HG02588 (cell line): ENCODE results near the gene PIKFYVE.
"Not testable (repeated sequence)": the region's sequence is repeated elsewhere in the genome, so short reads cannot be mapped to it uniquely, and the experiment has no call there.

Experiments
- ATAC-seq: cut with Tn5 transposase; IDR thresholded peaks from one replicate; pipeline ENCODE4 v1.9.1; 2021; ENCODE audit warnings: mild to moderate bottlenecking, moderate library complexity; ENCODE audit not compliant: unreplicated experiment

PIKFYVE gene

DNA sequence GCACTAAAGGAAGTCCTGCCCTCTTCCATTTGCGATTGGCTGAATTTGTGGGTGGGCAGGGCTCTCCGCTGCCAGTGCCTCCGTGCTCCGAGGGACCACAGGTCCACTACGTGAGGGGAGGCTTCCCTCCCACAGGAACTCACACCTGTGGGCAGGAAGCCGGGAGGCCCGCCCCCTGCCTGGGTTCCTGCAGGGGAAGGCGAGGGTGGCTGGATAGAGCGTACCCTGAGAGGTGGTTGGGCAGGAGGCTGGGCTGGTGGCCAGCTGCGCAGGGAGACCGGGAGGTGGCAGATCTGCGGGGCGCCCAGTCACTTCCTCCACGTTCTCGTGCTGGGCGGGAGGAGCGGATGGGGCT lies 93.6 kb downstream of the PIKFYVE start:
- no peak for ATAC-seq

DNA sequence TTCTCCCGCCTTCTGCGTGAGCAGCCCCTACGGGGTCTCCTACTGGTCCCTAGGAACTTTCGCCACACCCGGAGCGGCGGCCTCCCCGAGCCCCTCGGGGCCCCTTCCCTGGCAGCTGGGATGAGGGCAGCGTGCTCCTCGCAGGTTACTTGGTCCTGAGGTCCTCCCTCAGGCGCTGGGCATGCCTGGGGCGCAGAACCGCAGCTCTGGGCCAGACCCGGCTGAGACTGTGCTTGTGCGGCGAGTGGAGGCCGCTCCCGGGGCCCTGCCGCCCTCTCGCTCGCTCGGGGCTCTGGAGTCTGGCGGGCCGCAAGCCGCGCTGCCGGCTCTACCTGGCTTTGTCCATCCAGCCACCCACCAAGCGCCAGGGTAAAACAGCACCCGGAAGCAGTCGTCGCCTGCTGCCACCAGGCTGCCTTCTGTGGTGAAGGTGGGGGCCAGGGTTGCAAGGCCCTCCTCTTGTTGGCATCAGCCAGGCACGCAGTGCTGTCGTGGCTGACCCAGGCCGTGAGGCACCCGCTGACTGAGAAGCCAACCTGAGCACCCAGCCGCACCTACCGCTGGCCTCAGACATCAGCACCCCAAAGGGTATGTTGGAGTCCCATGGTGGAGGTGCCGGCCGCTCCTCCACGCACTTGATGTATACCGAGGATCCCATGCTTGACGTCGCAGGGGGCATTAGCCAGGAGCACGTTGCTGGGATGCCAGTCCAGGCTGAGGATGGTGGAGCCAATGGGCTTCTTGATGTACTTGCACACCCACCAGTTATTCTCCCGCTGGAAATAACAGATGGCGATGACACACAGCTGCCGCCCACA lies 94.4 kb downstream of the PIKFYVE start:
- ATAC-seq, result no peak

DNA sequence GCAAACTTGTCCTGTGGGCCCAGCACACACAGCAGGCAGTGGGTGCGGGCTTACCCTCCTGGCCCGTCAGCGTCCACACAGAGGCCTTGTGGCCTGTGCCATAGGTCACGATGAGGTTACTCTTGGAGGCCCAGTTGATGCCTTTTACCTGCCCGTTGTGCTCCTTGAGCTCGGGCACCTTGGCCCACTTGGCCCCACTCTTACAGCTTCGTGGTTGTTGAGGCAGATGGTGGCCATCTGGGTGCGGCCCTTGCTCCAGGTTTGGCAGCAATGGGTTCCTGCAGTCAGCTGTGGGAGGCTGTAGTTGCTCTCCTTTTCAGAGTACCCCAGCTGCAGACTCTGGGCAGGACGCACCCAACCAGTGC lies 95.0 kb downstream of the PIKFYVE start:
- no peak for ATAC-seq

DNA sequence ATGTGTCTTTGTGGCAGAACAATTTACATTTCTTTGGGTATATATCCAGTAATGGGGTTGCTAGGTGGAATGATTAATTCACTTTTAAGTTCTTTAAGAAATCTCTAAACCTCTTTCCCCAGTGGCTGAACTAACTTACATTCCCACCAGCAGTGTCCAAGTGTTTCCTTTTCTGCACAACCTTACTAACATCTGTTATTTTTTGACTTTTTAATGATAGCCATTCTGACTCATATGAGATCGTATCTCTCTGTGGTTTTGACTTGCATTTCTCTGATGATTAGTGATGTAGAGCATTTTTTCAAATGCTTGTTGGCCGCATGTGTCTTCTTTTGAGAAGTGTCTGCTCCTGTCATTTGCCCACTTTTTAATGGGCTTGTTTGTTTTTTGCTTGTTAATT lies 97.4 kb downstream of the PIKFYVE start:
- no peak for ATAC-seq

DNA sequence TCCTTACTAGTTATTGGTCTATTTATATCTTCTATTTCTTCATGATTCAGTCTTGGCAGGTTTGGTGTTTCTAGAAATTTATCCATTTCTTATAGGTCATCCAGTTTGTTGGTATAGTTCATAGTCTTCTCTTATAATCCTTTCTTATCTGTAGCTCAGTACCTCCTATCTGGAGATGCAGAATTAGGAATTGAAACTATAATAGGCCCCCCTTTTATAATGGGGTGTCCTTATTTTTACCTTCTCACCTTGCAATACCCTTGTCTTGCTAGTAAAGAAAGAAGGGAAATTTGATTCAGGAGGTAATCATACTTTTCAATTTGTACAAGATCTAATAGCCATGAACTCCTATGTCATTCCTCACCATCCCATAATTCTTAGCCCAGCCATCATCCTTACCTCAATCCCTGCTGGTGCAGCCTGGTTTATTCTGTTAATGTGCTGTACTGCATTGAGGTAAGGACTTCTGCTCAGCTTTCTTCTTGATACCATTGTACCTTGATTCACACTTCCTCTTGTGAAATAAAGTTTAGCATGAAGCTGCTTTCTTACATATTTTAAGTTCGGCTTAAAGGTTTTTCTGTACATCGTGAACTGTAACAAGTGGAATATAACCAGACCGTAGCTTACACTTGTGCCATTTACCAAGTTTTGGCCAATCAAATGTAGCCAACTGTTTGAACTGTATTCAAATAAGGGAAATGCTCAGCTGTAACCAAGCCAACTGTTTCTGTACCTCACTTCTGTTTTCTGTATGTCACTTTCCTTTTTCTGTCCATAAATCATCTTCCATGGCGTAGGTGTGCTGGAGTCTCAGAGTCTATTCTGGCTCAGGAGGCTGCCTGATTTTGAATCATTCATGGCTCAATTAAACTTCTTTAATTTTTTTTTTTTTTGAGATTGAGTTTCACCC lies 100.4 kb downstream of the PIKFYVE start:
- peak; percentile 79 for ATAC-seq

DNA sequence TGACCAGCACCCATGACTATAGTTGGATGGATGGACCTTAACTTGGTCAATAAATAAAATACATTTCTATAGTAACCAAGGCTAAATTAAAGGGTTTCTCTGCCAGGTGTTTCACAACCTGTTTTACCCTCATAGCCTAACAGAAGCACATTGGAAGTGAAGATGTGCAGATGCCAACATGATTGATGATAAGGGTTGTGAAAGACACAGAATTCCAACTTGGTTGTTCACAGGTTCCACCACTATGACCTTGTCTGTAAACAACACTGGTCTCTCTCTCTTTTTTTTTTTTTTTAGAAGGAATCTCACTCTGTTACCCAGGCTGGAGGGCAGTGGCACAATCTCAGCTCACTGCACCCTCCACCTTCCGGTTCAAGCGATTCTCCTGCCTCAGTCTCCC lies 103.0 kb downstream of the PIKFYVE start:
- no peak for ATAC-seq

DNA sequence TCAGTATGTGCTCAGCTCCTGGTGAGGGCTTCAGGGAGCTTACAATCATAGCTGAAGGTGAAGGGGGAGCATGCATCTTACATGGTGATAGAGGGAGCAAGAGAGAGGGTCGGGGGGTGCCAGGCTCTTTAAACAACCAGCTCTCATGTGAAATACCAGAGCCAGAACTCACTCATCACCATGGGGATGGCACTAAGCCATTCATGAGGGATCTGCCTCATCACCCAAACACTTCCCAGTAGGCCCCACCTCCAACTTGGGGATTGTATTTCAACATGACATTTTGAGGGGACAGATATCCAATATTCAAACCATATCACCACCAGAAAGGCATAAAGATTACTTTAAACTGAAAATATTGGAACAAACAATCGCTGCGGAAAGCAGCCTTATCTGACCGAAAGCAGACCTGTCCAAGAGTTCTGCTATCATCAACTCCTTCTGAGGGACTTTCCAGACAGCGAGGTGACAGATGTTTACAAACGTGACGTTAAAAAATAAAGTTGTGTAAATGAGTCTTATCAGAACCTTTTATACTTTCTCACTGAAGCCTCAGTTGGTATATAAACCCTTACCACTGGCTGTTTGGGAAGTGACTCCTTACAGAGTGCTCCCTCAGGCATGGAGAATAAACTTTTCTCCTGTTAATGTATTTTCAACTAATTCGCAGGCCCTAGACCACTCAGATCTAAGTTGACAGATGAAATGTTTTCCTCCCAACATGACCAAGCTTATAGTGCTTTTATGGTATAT lies 105.0 kb downstream of the PIKFYVE start:
- ATAC-seq, result no peak

DNA sequence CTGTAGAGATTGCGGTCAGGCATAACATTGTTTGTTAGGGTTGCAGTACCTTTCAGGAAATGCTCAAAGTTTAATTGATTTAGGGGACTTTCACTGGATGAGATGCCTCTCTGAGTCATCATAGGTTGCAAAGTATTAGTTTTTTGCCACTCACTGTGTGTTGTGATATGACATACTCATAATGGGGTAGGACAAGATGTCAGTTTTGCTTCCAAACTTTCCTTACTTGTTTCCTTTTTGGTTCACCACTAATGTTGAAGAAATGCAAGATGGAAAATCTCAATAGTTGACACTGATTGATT lies 105.5 kb downstream of the PIKFYVE start:
- no peak for ATAC-seq

DNA sequence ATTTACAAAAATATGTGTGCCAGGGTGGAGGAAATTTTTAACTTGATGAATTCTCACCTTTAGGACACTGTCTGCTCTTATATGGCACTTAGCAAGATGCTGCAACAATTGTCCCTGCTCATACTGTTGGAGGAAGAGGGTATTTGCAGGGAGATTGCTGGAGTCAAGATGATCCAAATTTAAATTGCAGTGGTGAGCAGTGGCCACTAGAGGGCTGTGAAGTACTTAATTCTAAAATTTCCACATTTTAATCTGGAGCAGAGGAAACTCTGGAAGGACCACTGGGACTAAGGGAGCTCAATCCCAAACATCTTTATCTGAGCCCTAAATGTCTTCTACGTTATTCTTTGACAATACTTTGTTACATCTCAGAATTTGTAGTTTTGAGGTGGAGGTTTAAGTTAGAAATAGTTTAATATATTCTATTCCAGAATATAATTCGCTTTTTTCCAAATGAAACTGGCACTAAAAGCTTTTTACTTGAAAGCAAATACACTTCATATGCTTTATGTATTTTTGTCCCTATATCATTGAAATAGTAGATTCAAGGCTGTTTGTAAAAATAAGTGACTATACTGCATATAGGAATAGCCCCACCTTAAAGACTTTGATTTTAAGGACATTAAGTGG lies 107.5 kb downstream of the PIKFYVE start:
- no peak for ATAC-seq

DNA sequence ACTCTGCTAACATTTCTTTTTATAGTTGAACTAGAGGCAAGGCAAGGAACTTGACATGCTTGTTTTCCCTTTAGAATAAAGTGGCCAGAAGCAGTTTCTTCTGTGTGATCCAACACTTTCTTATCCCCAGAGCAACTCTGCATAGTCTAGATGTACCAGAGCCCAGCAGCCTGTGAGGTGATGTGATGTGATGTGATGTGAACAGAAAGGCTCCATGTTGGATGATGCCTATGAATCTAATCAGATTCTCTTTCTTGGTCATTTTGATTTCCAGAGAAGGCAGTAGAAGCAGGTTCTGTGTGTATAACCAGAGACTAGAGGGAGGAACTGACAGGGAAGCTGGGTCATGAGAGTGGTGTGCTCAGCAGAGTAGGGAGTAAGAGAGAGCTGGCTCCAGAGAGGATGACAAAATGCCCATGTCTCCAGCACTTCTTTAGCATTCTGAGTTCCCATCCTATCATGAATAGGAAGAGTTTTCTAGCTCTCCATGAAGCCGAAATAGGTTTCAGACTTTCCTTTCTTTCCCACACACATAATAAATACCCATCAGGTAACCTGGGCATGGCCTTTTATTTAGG lies 109.5 kb downstream of the PIKFYVE start:
- no peak for ATAC-seq

DNA sequence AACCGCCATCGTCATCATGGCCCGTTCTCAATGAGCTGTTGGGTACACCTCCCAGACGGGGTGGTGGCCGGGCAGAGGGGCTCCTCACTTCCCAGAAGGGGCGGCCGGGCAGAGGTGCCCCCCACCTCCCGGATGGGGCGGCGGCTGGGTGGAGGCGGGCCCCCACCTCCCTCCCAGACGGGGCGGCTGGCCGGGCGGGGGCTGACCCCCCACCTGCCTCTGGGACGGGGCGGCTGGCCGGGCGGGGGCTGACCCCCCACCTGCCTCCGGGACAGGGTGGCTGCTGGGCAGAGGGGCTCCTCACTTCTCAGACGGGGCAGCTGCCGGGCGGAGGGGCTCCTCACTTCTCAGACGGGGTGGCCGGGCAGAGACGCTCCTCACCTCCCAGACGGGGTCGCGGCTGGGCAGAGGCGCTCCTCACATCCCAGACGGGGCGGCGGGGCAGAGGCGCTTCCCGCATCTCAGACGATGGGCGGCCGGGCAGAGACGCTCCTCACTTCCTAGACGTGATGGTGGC lies 111.3 kb downstream of the PIKFYVE start:
- not testable (repeated sequence) for ATAC-seq

DNA sequence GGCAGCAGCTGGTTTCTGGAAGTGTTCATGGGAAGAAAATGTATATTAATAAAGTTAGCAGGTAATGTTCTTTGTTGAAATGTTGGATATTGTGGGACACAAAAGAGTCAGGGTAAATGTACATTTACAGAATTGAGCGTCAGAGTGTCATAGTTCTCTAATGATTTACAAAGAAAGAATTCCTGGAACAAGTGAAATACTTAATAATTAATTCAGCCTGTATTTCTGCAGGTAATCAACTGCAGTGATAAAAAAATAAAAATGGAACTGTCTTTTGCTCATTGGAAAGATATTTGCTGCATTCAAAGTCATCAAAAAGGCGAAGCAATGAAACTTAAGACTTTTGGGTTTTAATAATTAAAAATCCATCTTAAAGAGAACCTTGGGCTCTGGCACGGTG lies 113.1 kb downstream of the PIKFYVE start:
- ATAC-seq, result no peak

DNA sequence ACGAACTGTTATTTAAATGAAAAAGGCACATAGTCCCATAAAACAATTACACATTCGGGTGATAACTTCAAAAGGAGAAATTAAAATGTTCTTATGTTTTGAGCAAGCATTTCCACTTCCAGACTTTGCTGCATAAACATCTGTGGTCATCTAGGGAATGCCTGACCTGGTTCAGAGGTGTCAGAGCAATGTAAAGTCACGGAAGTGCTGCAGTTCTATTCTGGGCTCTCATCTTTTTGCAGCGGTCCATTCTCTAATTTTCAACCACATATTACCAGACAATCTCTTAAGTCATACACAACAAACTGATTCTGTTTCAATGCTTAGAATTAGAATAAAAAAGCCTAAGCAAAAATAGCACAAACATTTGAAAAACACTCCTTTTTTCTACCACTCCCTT lies 118.6 kb downstream of the PIKFYVE start:
- no peak for ATAC-seq

DNA sequence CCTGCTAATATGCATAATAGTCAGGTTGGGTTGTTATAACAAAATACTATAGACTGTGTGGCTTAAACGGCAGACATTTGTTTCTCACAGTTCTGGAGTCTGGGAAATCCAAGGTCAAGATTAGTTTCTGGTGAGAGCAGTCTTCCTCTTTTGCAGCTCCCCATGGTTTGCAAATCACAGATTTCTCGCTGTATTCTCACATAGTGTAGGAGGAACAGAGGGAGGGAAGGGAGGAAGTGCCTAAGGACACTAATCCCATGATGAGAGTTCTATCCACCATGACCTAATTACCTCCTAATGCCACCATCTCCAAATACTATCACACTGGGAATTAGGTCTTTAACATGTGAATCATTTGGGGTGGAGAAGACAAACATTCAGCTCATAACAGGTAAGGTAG lies 120.5 kb downstream of the PIKFYVE start:
- no peak for ATAC-seq

DNA sequence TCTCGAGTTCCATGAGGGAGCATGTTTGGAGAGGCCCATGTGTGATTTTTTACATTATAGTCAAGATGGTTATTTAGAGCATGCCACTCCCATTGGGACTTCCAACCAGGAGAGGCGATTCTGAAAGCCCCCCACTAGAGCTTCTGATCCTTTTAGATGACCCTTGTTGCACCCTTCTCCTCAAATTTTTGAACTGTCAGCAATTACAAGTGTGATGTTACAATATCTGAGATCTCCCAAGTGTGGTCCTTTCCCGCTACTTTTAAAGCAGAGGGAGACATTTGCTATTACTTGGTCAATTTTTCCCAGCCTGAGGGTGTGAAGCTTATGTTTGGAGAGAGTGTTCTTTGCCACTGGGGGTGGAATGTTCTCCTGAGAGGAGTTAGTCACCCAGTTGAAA lies 123.9 kb downstream of the PIKFYVE start:
- no peak for ATAC-seq

DNA sequence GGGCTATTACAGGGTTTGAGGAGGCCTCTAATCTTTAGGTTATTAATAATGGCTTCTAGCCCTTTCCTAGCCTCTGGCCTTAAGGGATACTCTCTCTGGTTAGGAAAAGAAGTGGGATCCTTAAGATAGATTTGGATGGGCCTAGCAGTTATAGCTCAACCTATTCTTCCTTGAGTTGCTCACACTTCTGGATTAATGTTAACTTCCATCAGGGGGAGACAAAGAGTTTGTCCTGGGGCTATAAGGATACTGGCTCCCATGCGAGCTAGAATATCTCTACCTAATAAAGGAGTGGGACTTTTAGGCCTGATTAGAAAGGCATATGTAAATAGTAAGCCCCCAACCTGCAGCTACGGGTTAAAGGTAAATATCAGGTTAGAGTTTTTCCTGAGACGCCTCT lies 126.2 kb downstream of the PIKFYVE start:
- ATAC-seq, result no peak

DNA sequence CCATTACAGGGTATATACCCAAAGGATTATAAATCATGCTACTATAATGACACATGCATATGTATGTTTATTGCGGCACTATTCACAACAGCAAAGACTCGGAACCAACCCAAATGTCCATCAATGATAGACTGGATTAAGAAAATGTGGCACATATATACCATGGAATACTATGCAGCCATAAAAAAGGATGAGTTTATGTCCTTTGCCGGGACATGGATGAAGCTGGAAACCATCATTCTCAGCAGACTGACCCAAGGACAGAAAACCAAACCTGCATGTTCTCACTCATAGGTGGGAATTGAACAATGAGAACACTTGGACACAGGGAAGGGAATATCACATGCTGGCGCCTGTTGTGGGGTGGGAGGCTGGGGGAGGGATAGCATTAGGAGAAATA lies 130.7 kb downstream of the PIKFYVE start:
- not testable (repeated sequence) for ATAC-seq

DNA sequence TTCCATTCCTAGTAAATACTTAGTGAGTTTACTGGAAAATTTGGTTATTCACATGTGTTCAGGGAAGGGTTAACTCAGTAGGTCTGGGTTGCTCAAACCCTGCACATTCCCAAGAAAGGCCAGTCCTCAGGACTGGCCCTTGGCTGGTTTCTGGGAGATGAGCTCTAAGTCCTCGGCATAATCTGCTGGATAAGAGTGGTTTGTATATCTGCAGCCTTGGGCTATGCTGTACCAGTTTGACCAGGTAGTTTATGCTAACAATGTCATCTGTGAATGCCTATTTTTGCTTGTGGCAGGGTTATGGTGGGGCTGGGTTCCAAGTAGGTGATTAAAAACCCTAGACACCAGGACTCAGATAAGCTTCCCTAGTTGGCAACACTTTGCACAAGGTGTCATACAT lies 133.1 kb downstream of the PIKFYVE start:
- ATAC-seq, result no peak

DNA sequence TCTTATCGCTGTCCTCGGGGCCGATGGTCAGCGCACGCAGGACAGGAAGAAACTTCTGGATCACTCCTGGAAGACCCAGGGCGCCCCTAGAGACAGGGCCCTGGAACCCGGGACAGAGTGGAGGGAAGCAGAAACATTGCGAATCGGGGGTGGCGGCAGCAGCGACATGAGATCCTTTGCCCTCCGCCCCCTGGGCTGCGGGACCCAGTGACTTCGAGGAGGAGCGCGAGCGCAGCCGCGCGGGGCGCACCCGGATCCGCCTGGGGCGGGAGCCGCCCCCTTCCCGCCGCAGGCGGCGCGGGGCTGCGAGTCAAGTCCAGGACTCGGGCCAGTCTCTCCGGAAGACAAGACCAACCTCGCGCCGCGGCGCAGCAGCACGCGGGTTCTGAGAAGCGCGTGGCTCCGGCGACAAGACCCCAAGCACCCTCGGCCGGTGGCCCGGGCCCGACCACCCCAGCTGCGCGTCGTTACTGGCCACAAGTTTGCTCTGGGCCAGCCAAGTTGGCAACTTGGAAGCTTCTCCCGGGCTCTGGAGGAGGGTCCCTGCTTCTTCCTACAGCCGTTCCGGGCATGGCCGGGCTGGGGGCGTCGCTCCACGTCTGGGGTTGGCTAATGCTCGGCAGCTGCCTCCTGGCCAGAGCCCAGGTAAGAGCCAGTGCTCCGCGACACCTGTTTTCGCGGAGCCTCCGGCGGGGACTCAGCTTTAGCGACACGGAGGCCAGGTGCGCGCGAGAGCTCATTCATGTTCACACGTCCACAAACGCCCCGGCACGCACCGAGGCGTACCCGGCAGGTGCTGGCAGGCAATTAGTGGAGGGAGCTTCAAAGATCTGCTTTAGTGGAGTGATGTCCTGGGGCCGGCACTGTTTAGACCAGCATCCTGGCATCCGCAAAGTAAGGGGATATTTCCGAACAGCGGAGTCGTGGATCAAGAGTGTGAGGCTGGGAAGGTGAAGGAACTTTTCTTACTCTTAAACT lies 140.7 kb downstream of the PIKFYVE start, which contains the start of gene PTH2R:
Gene PTH2R, plus strand, starts transcription at position 319 of the 978 bp plus-strand sequence. Its CDS starts 252 bp downstream, at position 571.
- no peak for ATAC-seq
